Activated T-helper 1 cell treated with anti-CD3 and anti-CD28 coated beads, Interleukin-12 subunit alpha, Interleukin-12 subunit beta, Interleukin-2, Interleukin-4 antibody, amounts not matched to agents 30 ng/mL and 10 ng/mL and 1 ng/mL, durations not matched to agents 14 hours and 24 hours and 36 hours (primary cell): ENCODE results near the gene HIF3A. TPM values are rescaled to one million over a fixed set of nuclear protein-coding genes. Genes with fewer than 3 reads are reported as not detected.

Experiments
- DNase-seq: peaks from one replicate; pipeline ENCODE4 v3.0.0; 2021; ENCODE audit warnings: low spot score
- H3K27ac Mint-ChIP-seq: one replicate; pipeline ENCODE4 v1.8.0; 2021; ENCODE audit warnings: mild to moderate bottlenecking, mixed read lengths
- H3K27me3 Mint-ChIP-seq: one replicate; pipeline ENCODE4 v1.8.0; 2022; ENCODE audit warnings: mild to moderate bottlenecking, moderate library complexity, mixed read lengths; ENCODE audit not compliant: insufficient read depth
- H3K36me3 Mint-ChIP-seq: one replicate; pipeline ENCODE4 v1.8.0; 2021; ENCODE audit warnings: low read depth, mixed read lengths
- H3K4me1 Mint-ChIP-seq: one replicate; pipeline ENCODE4 v1.8.0; 2021; ENCODE audit warnings: low read depth, mixed read lengths
- H3K4me3 Mint-ChIP-seq: one replicate; pipeline ENCODE4 v1.8.0; 2021; ENCODE audit warnings: mild to moderate bottlenecking, moderate library complexity, mixed read lengths
- H3K9me3 Mint-ChIP-seq: one replicate; pipeline ENCODE4 v1.8.0; 2021; ENCODE audit warnings: mixed read lengths
- intact Hi-C: fragments of 100-400 bp; cut with micrococcal nuclease; formaldehyde crosslinking; loops from one replicate; pipeline ENCODE4 v1.15.1; 2024
- total RNA-seq: library from RNA; stranded (reverse); gene quantifications from 2 replicates; pipeline ENCODE4 v1.2.3, GENCODE V29; 2022

Gene HIF3A
- total RNA-seq, 1 donor from 2014 or later: not detected

DNA sequence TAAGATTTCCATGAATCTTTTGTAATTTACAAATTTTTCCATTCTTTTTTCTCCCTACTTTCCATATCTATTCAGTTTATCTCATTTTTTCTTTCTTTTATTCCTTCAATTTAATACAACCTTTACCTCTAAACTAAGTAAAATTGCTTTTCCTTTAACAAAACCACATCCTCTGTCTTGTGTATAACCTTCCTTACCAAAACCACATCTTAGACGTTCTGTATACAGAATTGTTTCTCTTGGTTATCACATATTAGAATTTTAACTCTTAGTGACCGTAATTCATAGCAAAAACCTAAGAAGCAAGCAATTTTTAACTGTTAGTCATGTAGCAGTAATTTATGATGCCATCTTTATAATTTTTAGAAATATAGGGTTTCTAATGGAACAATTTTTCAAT lies 65.1 kb downstream of the HIF3A start:
- Mint-ChIP-seq H3K4me1 (peaks cover 34% of the 10 kb centered on the region), H3K4me3 (peak overlapping the region; percentile 73), H3K27me3 (no peaks in the 10 kb centered on the region), H3K36me3 (peaks cover 22% of the 10 kb centered on the region), H3K9me3 (no peaks in the 10 kb centered on the region), H3K27ac (peak overlapping the region; percentile 53)
- DNase-seq: no peak
- intact Hi-C loops: loop anchor here (1.0 kb wide), 1 partner anchor 15 kb away; the partner anchor contains the start of gene PPP5C

GRCh38 chr19:46364359-46364758 lies 67.5 kb downstream of the HIF3A start:
- H3K4me3 Mint-ChIP-seq: no peak overlapping the region
- intact Hi-C loops: no loop called here

DNA sequence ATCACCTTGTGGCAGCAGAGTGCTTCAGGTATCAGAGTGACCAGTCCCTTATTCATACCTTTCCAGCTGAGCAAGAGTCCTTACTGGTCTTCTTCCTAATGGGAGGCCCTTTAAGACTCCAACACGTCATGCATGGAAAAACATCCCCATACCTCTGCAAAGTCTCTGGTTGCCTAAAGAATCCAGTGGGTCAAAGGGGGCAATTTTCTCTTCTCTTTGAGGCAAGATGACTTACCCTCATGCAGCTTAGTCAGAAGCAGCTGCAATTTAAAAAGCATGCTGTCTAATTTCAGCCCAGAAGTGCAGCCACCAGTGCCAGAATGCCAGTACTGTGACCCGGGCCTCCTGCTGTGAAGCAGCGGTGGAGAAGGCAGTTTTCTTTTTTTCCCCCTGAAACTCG lies 68.7 kb downstream of the HIF3A start:
- H3K4me1 Mint-ChIP-seq: peaks cover 35% of the 10 kb centered on the region
- no peak overlapping the region for H3K27ac Mint-ChIP-seq
- H3K9me3 Mint-ChIP-seq: no peaks in the 10 kb centered on the region
- peaks cover 19% of the 10 kb centered on the region for H3K36me3 Mint-ChIP-seq
- no peak for DNase-seq
- intact Hi-C loops: no loop called here
- no peaks in the 10 kb centered on the region for H3K27me3 Mint-ChIP-seq
- no peak overlapping the region for H3K4me3 Mint-ChIP-seq

More at GRCh38 chr19:46364359-46364758, 67.5 kb downstream of the HIF3A start:
- no peaks in the 10 kb centered on the region for H3K27me3 Mint-ChIP-seq
- no peak overlapping the region for H3K27ac Mint-ChIP-seq
- H3K36me3 Mint-ChIP-seq: peaks cover 19% of the 10 kb centered on the region
- no peaks in the 10 kb centered on the region for H3K9me3 Mint-ChIP-seq
- DNase-seq: no peak
- H3K4me1 Mint-ChIP-seq: peaks cover 35% of the 10 kb centered on the region

DNA sequence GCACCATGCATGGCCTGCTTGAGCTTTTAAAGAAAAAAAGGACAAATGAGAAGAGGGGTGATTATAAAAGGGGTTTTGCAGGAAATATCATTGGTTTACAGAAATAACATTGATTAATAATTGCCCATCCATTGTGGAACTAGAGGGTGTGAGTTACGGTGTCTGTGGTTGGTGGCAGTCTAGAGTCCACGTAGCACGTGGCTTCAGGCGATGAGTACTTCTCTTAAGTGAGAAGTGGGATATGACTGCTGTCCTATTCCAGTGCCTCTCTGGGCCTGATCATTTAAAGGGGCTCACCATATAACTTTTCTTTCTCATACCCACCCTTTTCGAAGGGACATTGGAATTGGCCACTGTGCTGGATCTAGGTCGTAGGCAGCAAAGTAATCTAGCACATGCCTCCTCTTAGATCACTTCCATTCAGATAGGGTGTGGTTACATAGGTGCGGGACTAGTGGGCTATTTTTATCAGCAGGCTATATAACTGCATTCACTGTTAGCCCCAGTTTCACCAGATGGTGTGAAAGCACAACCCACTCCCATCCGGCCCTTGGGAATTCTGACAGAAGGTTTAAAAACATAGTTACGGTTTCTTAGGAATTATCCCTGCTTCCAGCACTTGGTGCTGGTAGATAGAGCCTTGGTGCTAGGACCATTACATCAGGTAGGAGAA lies 69.9 kb downstream of the HIF3A start:
- peaks cover 2% of the 10 kb centered on the region for H3K27me3 Mint-ChIP-seq
- H3K9me3 Mint-ChIP-seq: no peaks in the 10 kb centered on the region
- no peak overlapping the region for H3K4me3 Mint-ChIP-seq
- H3K4me1 Mint-ChIP-seq: peaks cover 42% of the 10 kb centered on the region
- peaks cover 22% of the 10 kb centered on the region for H3K36me3 Mint-ChIP-seq
- intact Hi-C loops: no loop called here
- DNase-seq: no peak
- H3K27ac Mint-ChIP-seq: no peak overlapping the region

DNA sequence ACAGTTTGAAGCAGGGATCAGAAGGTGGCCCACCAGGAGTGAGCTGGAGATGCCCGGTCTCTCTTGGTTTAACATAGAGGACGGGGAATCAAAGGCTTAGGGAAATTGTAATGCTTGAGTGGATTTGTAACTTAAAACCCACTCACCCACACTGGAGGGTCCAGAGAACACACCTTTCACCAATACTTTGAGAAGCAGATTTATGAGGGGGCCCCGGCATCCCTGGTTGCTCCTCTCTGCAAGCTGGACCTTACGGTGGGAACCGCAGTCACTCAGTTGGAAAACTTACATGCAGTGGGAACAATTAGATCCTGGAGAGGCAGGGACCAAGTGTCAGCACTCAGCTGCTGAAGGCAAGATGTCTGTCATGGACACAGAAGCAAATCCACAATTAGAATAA lies 70.6 kb downstream of the HIF3A start:
- no peak overlapping the region for H3K27ac Mint-ChIP-seq

GRCh38 chr19:46368116-46368515 lies 71.3 kb downstream of the HIF3A start:
- Mint-ChIP-seq H3K4me3 (no peak overlapping the region), H3K4me1 (peaks cover 45% of the 10 kb centered on the region), H3K27me3 (peaks cover 2% of the 10 kb centered on the region), H3K27ac (no peak overlapping the region), H3K9me3 (no peaks in the 10 kb centered on the region), H3K36me3 (peaks cover 17% of the 10 kb centered on the region)
- DNase-seq: no peak
- intact Hi-C loops: no loop called here

More for the DNA sequence above, 70.6 kb downstream of the HIF3A start:
- H3K36me3 Mint-ChIP-seq: peaks cover 17% of the 10 kb centered on the region
- H3K4me3 Mint-ChIP-seq: no peak overlapping the region
- H3K27me3 Mint-ChIP-seq: peaks cover 2% of the 10 kb centered on the region
- no peaks in the 10 kb centered on the region for H3K9me3 Mint-ChIP-seq
- peaks cover 45% of the 10 kb centered on the region for H3K4me1 Mint-ChIP-seq
- intact Hi-C loops: no loop called here
- no peak for DNase-seq

DNA sequence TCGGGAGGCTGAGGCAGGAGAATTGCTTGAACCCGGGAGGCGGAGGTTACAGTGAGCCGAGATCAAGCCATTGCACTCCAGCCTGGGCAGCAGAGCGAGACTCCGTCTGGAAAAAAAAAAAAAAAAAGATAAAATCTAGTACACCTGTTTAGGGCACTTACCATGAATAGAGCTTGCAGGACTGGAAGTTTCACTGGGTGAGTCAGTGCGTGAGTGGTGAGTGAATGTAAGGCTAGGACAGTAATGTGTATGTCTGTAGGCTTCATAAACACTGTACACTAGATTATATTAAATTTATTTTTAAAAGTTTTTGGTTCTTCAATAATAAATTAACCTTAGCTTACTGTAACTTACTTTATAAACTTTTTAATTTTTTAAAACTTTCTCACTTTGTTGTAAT lies 73.0 kb downstream of the HIF3A start:
- Mint-ChIP-seq H3K27me3 (peaks cover 2% of the 10 kb centered on the region), H3K9me3 (no peaks in the 10 kb centered on the region), H3K27ac (no peak overlapping the region), H3K36me3 (peaks cover 7% of the 10 kb centered on the region), H3K4me3 (no peak overlapping the region), H3K4me1 (peaks cover 37% of the 10 kb centered on the region)
- intact Hi-C loops: loop anchor here (2.0 kb wide), 1 partner anchor 19 kb away; no protein-coding TSS in a partner anchor
- no peak for DNase-seq

DNA sequence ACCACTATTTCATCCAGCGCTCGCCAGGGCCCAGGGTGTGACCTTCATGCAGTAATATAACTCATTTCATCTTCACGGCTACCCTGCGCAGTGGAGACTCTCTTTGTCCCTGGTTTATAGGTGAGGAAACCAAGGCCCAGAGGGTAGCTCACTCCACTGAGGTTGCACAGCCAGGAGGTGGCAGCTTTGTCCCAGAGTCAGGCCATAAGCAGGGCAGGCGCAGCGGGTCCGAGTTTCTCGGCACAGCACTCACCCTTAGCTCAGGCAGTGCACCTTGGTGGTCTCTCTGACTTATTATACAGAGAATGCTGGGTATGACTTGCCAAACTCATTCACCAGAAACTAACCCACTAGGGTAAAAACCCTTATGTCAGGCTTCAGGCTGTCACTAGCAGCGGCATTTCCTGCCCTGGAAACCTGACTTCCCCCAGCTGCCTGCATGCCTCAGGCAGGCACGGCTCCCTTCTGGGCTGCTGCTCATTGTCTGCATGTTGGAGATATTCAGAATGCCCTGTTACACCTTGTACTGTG lies 74.6 kb downstream of the HIF3A start:
- H3K27me3 Mint-ChIP-seq: peaks cover 2% of the 10 kb centered on the region

DNA sequence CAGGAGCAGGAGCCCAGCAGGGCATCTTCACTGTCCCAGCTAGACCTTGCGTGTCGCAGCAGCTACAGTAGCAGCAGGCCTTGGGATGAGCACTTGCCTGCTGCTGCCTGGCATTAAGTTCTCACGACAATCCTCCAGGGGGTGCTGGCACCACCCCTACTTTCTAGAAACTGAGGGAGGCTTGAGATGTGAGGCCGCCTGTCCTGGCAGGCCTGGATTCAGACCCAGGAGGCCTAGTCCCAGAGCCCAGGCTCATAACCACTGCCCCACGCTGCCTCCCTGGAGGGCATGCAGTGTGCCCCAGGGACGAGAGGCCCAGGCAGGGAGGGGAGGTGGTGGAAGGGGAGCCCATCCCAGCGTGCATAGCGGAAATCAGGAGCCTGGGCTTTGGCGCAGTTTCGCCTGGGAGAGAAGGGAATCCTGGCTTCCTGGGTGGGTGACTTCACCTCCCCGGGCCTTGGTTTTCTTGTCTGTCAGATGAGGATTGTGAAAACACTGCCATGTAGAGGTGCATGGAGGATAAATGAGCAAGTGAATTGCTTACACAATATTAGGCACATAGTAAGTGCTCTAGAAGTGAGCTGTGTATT lies 76.2 kb downstream of the HIF3A start:
- no peak for DNase-seq
- Mint-ChIP-seq H3K4me3 (no peak overlapping the region), H3K27me3 (peaks cover 2% of the 10 kb centered on the region), H3K4me1 (peaks cover 24% of the 10 kb centered on the region), H3K9me3 (no peaks in the 10 kb centered on the region), H3K27ac (no peak overlapping the region), H3K36me3 (peaks cover 26% of the 10 kb centered on the region)
- intact Hi-C loops: no loop called here

More for the DNA sequence above, 74.6 kb downstream of the HIF3A start:
- H3K27ac Mint-ChIP-seq: peak overlapping the region; percentile 61
- peaks cover 17% of the 10 kb centered on the region for H3K36me3 Mint-ChIP-seq
- no peaks in the 10 kb centered on the region for H3K9me3 Mint-ChIP-seq
- intact Hi-C loops: loop anchor here (2.0 kb wide), 1 partner anchor 21 kb away; no protein-coding TSS in a partner anchor
- DNase-seq: no peak
- no peak overlapping the region for H3K4me3 Mint-ChIP-seq
- H3K4me1 Mint-ChIP-seq: peaks cover 30% of the 10 kb centered on the region

DNA sequence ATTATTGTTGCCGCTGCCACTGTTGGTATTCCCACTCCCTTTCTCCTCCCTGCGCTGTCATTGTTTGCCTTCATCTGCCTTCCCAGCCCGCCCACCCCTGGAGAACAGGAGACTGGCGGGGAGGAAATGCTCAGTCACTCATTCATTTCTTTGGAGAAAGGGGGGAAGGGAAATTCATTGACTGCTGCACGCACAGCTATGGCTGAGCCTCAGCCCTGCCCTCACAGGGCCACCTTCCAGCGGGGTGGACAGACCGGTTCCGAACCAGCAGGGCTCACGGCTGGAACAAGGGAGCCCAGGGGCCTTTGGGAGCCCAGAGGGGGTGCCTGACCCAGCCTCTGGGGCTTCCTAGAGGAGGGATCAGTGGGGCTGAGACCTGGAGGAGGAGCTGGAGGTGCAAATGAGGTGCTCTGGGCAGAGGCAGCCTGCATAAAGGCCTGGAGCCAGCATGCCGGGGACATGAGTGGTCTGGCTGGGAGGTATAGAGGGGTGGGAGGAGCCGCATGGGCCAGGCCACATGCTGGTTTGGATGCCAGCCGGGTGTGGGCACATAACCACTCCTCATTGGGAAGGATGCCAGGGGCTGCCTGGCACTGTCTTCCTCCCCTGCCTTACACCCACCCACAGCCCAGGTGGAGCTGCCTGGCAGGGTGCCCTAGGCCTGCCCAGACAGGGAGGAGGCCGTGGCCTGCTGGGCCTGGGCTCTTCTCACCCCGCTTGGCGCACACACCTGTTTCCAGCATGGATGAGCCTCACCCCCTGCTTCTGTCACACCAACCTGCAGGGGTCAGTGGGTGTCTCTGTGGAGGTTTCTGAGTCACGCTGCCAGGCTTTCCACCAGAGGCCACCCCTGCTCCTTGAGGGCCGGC lies 76.9 kb downstream of the HIF3A start:
- H3K9me3 Mint-ChIP-seq: no peaks in the 10 kb centered on the region
- peaks cover 21% of the 10 kb centered on the region for H3K4me1 Mint-ChIP-seq
- H3K27ac Mint-ChIP-seq: no peak overlapping the region
- H3K27me3 Mint-ChIP-seq: peaks cover 2% of the 10 kb centered on the region
- no peak for DNase-seq
- H3K4me3 Mint-ChIP-seq: no peak overlapping the region
- H3K36me3 Mint-ChIP-seq: peaks cover 27% of the 10 kb centered on the region
- intact Hi-C loops: no loop called here

DNA sequence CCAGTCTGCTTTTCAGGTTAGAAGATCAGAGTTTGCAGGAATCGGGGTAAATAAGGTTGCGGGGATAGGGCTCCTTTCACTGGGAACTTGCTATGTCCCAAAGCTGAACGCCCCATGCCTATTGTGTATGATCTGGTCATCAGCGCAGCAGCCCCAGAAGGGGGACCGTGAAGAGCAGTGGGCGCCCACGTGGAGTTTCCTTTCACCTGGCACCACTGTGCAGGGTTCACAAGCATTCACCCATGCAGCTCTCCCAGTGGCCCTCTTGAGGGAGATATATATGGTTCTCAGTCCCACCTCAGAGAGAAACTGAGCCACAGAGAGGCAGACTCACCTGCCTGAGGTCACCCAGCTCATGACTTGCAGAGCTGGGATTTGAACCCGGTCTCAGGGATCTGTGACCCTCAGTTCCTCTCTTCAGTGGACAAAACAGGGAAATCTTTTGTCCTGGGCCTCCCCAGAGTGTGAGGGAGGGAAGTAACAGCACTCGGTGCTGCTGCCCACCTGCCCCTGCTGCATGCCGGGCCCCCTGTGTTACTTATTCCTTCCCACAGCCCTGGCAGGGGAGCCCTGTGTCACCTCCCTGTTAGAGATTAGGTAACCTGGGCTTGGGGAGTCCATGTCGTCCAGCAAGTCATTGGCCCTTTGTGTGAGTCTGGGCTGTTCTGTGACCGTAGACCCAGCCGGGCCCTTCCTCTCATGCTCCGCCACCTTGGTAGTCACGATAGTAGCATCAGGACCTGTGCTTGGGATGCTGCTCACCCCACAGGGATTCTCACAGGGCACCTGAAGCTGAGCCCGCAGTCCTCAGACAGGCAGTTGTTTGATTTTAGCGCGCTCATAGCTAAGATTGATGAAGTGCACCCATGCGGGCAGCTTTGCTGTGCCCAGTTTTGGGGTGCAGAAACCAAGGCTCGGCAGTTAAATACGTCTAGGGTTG lies 78.0 kb downstream of the HIF3A start:
- DNase-seq: no peak
- intact Hi-C loops: no loop called here
- Mint-ChIP-seq H3K27ac (no peak overlapping the region), H3K4me1 (peaks cover 17% of the 10 kb centered on the region), H3K4me3 (no peak overlapping the region), H3K9me3 (no peaks in the 10 kb centered on the region), H3K27me3 (peaks cover 2% of the 10 kb centered on the region), H3K36me3 (peaks cover 28% of the 10 kb centered on the region)
